ENCODE measurements around the gene THOC6. TPM values are rescaled to one million over a fixed set of nuclear protein-coding genes. Genes with fewer than 3 reads are reported as not detected.

Gene THOC6
- total RNA-seq (2021; fragmentation: NEBNext Ultra II Directional; extraction: Animal tissue kit (Norgen Biotek cat#: 25700)) = 10 to 100 TPM; 18.2 to 21.6 (median 19.9) TPM
- long read RNA-seq, transcript THOC6-202 (13 exons, 1,419 nt) = major isoform, 8 of 11 reads
- long read RNA-seq, partial matches to known transcripts = 2 of 11 reads
- long read RNA-seq, other reads (novel, unspliced or antisense) = 1 of 11 reads

DNA sequence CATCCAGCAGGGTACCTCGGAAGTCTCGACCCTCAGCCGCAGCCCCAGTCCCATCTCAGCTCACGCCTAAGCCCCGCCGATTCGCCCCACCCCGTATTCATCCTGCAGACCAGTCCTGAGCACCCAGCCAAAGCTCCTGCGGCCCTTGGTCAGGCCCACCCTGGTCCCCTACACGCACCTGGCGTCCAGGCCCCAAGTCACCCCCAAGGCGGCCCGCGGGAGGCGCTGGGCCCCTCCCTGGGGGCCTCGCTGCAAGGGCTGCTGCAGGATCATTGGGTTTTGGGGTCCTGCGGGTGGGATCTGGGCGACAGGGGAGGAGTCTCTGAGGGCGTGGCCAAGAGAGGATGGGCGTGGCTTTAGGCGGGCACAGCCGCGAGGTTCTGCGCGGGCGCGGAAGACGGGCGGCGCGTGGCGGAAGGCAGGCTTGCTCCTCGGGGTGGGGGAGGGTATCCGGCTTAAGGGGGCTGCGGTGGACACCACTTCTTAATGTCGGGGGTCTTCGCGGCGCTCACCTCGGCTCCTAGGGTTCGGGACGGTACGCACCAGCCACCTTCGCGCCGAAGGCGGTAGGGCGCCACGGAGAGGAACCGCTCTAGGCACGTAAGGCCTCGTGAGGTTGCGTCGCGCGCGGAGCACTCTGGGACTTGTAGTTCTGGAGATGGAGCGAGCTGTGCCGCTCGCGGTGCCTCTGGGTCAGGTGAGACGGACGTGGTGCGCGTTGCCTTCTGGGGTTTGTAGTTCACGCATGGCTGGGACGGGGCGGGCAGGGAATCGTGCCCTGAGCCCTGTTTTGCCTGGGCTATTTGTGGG, at the start of gene THOC6, which contains the start of gene HCFC1R1:
Gene THOC6, plus strand, starts transcription at position 367 of the 810 bp plus-strand sequence. Its CDS starts 292 bp downstream, at position 659.
Gene HCFC1R1, minus strand, starts transcription at position 274 of the 810 bp plus-strand sequence. Its CDS starts 1 bp downstream, at position 273.
- peak; percentile 95 for DNase-seq
- Mint-ChIP-seq H3K4me3 (peak within 1 kb of the TSS; percentile 99), H3K36me3 (ENCODE audit: low read depth) (peaks cover 45% of the 10 kb centered on the region), H3K27me3 (ENCODE audit: insufficient read depth) (peaks cover 50% of the 10 kb centered on the region), H3K9me3 (peaks cover 11% of the 10 kb centered on the region), H3K4me1 (ENCODE audit: low read depth) (peaks cover 33% of the 10 kb centered on the region), H3K27ac (peak within 1 kb of the TSS; percentile 98)
- no peak for TF ChIP-seq CTCF (IDR thresholded peaks at IDR 0.05)

GRCh38 chr16:2974319-2975056, 49.3 kb upstream of the THOC6 start:
- peaks cover 3% of the 10 kb centered on the region for H3K27me3 Mint-ChIP-seq (ENCODE audit: insufficient read depth)
- H3K4me1 Mint-ChIP-seq (ENCODE audit: low read depth) = peaks cover 8% of the 10 kb centered on the region; the same call in 1 of the 2 replicates
- DNase-seq = no peak
- no peak overlapping the region for H3K4me3 Mint-ChIP-seq
- no peaks in the 10 kb centered on the region for H3K9me3 Mint-ChIP-seq
- no peaks in the 10 kb centered on the region for H3K36me3 Mint-ChIP-seq (ENCODE audit: low read depth)
- no peak overlapping the region for H3K27ac Mint-ChIP-seq
- no peak for TF ChIP-seq CTCF (IDR thresholded peaks at IDR 0.05)

- peaks cover 5% of the 10 kb centered on the region for H3K27me3 Mint-ChIP-seq (ENCODE audit: insufficient read depth)
- no peaks in the 10 kb centered on the region for H3K36me3 Mint-ChIP-seq (ENCODE audit: low read depth)
- no peak overlapping the region for H3K27ac Mint-ChIP-seq
- TF ChIP-seq CTCF (IDR thresholded peaks at IDR 0.05) = no peak
- peaks cover 8% of the 10 kb centered on the region; the same call in 1 of the 2 replicates for H3K4me1 Mint-ChIP-seq (ENCODE audit: low read depth)
- H3K9me3 Mint-ChIP-seq = no peaks in the 10 kb centered on the region
- no peak for DNase-seq
- H3K4me3 Mint-ChIP-seq = no peak overlapping the region
Observed at GRCh38 chr16:2975161-2975795, 48.6 kb upstream of the THOC6 start.

GRCh38 chr16:2976201-2976600, 47.6 kb upstream of the THOC6 start:
- H3K9me3 Mint-ChIP-seq = no peaks in the 10 kb centered on the region
- TF ChIP-seq CTCF (IDR thresholded peaks at IDR 0.05) = no peak
- no peak overlapping the region for H3K4me3 Mint-ChIP-seq
- H3K27me3 Mint-ChIP-seq (ENCODE audit: insufficient read depth) = peaks cover 4% of the 10 kb centered on the region
- H3K27ac Mint-ChIP-seq = no peak overlapping the region
- peaks cover 6% of the 10 kb centered on the region; the same call in 1 of the 2 replicates for H3K4me1 Mint-ChIP-seq (ENCODE audit: low read depth)
- no peak for DNase-seq
- H3K36me3 Mint-ChIP-seq (ENCODE audit: low read depth) = no peaks in the 10 kb centered on the region

- Mint-ChIP-seq H3K4me1 (ENCODE audit: low read depth) (peaks cover 10% of the 10 kb centered on the region), H3K9me3 (no peaks in the 10 kb centered on the region), H3K4me3 (no peak overlapping the region), H3K27me3 (ENCODE audit: insufficient read depth) (peaks cover 4% of the 10 kb centered on the region), H3K27ac (no peak overlapping the region), H3K36me3 (ENCODE audit: low read depth) (no peaks in the 10 kb centered on the region)
- no peak for TF ChIP-seq CTCF (IDR thresholded peaks at IDR 0.05)
- DNase-seq = no peak
Observed at GRCh38 chr16:2976673-2977072, 47.2 kb upstream of the THOC6 start.

Measured in HFFc6 (cell line).